OCI-LY1 (cell line): ENCODE data around the gene CCDC33.

Experiments used
- H2AFZ ChIP-seq: fragments of 200-600 bp; sonication (generic), shearing (Covaris generic); 2 replicates; pipeline ENCODE4 v1.6.0; 2014; ENCODE audit warnings: antibody characterized with exemption, mild to moderate bottlenecking, low read length
- H3F3A ChIP-seq: fragments of 200-600 bp; sonication (generic), shearing (Covaris generic); 2 replicates; pipeline ENCODE4 v1.6.0; 2014; ENCODE audit warnings: mild to moderate bottlenecking, antibody characterized with exemption, low read length, moderate library complexity; ENCODE audit not compliant: insufficient read depth
- H3K27ac ChIP-seq: fragments of 200-600 bp; sonication (generic); 2 replicates; pipeline ENCODE4 v1.5.1; 2014; ENCODE audit warnings: low read length, mixed run types, mild to moderate bottlenecking, low read depth; ENCODE audit not compliant: poor library complexity, severe bottlenecking
- H3K27me3 ChIP-seq: fragments of 200-600 bp; sonication (generic); 2 replicates; pipeline ENCODE4 v1.6.0; 2014; ENCODE audit warnings: antibody characterized with exemption, mild to moderate bottlenecking, low read length, moderate library complexity; ENCODE audit not compliant: insufficient read depth
- H3K36me3 ChIP-seq: fragments of 200-600 bp; sonication (generic); 2 replicates; pipeline ENCODE4 v1.6.1; 2014; ENCODE audit warnings: mild to moderate bottlenecking, antibody characterized with exemption, low read length, moderate library complexity, mixed read lengths; ENCODE audit not compliant: insufficient read depth
- H3K4me1 ChIP-seq: fragments of 200-600 bp; sonication (generic); 2 replicates; pipeline ENCODE4 v1.5.1; 2014; ENCODE audit warnings: mild to moderate bottlenecking, low read length, moderate library complexity; ENCODE audit not compliant: insufficient read depth, severe bottlenecking
- H3K4me2 ChIP-seq: fragments of 200-600 bp; sonication (generic), shearing (Covaris generic); 2 replicates; pipeline ENCODE4 v1.6.1; 2014; ENCODE audit warnings: low read length
- H3K4me3 ChIP-seq: fragments of 200-600 bp; sonication (generic); 2 replicates; pipeline ENCODE4 v1.5.1; 2014; ENCODE audit warnings: low read length, low read depth, mild to moderate bottlenecking, mixed read lengths; ENCODE audit not compliant: poor library complexity, severe bottlenecking
- H3K79me2 ChIP-seq: fragments of 200-600 bp; shearing (Covaris generic); 2 replicates; pipeline ENCODE4 v1.6.1; 2016; ENCODE audit warnings: mixed run types, low read length, mixed read lengths; ENCODE audit not compliant: insufficient read depth
- H3K9ac ChIP-seq: fragments of 200-600 bp; sonication (generic), shearing (Covaris generic); 2 replicates; pipeline ENCODE4 v1.6.1; 2014; ENCODE audit warnings: mild to moderate bottlenecking, low read length, mixed read lengths
- H3K9me2 ChIP-seq: fragments of 200-600 bp; sonication (generic), shearing (Covaris generic); 2 replicates; pipeline ENCODE4 v1.6.1; 2014; ENCODE audit warnings: low read depth, mild to moderate bottlenecking, low read length, mixed read lengths
- H3K9me3 ChIP-seq: fragments of 200-600 bp; shearing (Covaris generic); 2 replicates; pipeline ENCODE4 v1.6.1; 2014; ENCODE audit warnings: low read length, mixed read lengths
- H4K20me1 ChIP-seq: fragments of 200-600 bp; sonication (generic), shearing (Covaris generic); 2 replicates; pipeline ENCODE4 v1.6.0; 2016; ENCODE audit warnings: mild to moderate bottlenecking, low read length; ENCODE audit not compliant: insufficient read depth
- CTCF ChIP-seq: fragments of 200-600 bp; sonication (generic), shearing (Covaris generic); IDR thresholded peaks from 2 replicates; pipeline ENCODE4 v1.5.1; 2017; ENCODE audit warnings: mild to moderate bottlenecking, antibody characterized with exemption, low read length, moderate library complexity, mixed read lengths
- EZH2 ChIP-seq: fragments of 200-600 bp; sonication (generic), shearing (Covaris generic); IDR thresholded peaks from 2 replicates; pipeline ENCODE4 v1.8.0; 2017; ENCODE audit warnings: borderline replicate concordance, mixed run types, mild to moderate bottlenecking, antibody characterized with exemption, low read length, moderate library complexity, mixed read lengths

CCDC33 gene

GRCh38 chr15:74376825-74377581, 140.9 kb downstream of the CCDC33 start:
- TF ChIP-seq EZH2, result no peak
- no peak for TF ChIP-seq CTCF
- Histone ChIP-seq H3K9ac (no peak overlapping the region), H3K79me2 (no peaks in the 10 kb centered on the region), H3K4me1 (peaks cover 17% of the 10 kb centered on the region), H3K9me3 (no peaks in the 10 kb centered on the region), H3F3A (no peaks in the 10 kb centered on the region), H3K36me3 (no peaks in the 10 kb centered on the region), H4K20me1 (no peaks in the 10 kb centered on the region), H3K27ac (no peak overlapping the region), H3K4me2 (no peak overlapping the region), H3K27me3 (no peaks in the 10 kb centered on the region; the same call in 1 of the 2 replicates), H3K4me3 (no peak overlapping the region), H2AFZ (no peak overlapping the region), H3K9me2 (no peaks in the 10 kb centered on the region)

- Histone ChIP-seq H3K36me3 (no peaks in the 10 kb centered on the region), H3K4me3 (no peak overlapping the region), H3K27me3 (peaks cover 2% of the 10 kb centered on the region; the same call in 1 of the 2 replicates), H3K4me2 (no peak overlapping the region), H2AFZ (no peak overlapping the region), H3K4me1 (peaks cover 16% of the 10 kb centered on the region), H3K79me2 (no peaks in the 10 kb centered on the region), H3K9ac (no peak overlapping the region), H3K9me2 (no peaks in the 10 kb centered on the region), H3K9me3 (no peaks in the 10 kb centered on the region), H3F3A (no peaks in the 10 kb centered on the region), H4K20me1 (no peaks in the 10 kb centered on the region), H3K27ac (no peak overlapping the region)
- TF ChIP-seq CTCF, result no peak
These were observed 142.0 kb downstream of the CCDC33 start for GRCh38 chr15:74377831-74378766.

GRCh38 chr15:74378848-74379247, 142.7 kb downstream of the CCDC33 start:
- Histone ChIP-seq H3K4me1 (peaks cover 10% of the 10 kb centered on the region), H3K79me2 (no peaks in the 10 kb centered on the region), H3K36me3 (no peaks in the 10 kb centered on the region), H3K9me3 (no peaks in the 10 kb centered on the region), H3K27ac (no peak overlapping the region), H4K20me1 (no peaks in the 10 kb centered on the region), H2AFZ (no peak overlapping the region), H3K9ac (no peak overlapping the region), H3K9me2 (no peaks in the 10 kb centered on the region), H3F3A (no peaks in the 10 kb centered on the region), H3K4me2 (no peak overlapping the region), H3K27me3 (peaks cover 8% of the 10 kb centered on the region), H3K4me3 (no peak overlapping the region)
- TF ChIP-seq CTCF (no peak), EZH2 (no peak)
